H1 (cell line): ENCODE results near the gene ZW10. TPM values are rescaled to one million over a fixed set of nuclear protein-coding genes. Genes with fewer than 3 reads are reported as not detected.

ENCODE experiments used
- NRF1 ChIP-seq: IDR thresholded peaks from 2 replicates; pipeline ENCODE4 v1.6.1; 2011; ENCODE audit warnings: mild to moderate bottlenecking, low read depth, low read length, improper control_type of control experiment
- PHF8 ChIP-seq: fragments of 200-600 bp; sonication (generic); conservative IDR thresholded peaks from 2 replicates; pipeline ENCODE4 v1.7.1; 2012; ENCODE audit warnings: low read depth, mild to moderate bottlenecking, inconsistent platforms, low read length, moderate library complexity
- RXRA ChIP-seq: IDR thresholded peaks from 2 replicates; pipeline ENCODE4 v1.6.1; 2011; ENCODE audit warnings: low read depth, mild to moderate bottlenecking, low read length, moderate library complexity; ENCODE audit not compliant: insufficient read depth
- polyA plus RNA-seq, 7 experiments: library from polyadenylated mRNA; depleted of rRNA in 3 of 7; stranded (reverse) in 5 of 7; unstranded in 2 of 7; fragments of >200 nt in 5 of 7; fragments of 200-250 nt in 2 of 7; gene quantifications; 1 replicate in 5 of 7; 2 replicates in 1 of 7; 4 replicates in 1 of 7; pipeline versions ENCODE4 v1.2.1 to v1.2.3, GENCODE V29; 2011 to 2013; ENCODE audit warnings: missing spikeins in 2 of 7, mixed read lengths in 2 of 7
- total RNA-seq: library from RNA; stranded (reverse); fragmentation: NEBNext Ultra II Directional; extraction: Animal tissue kit (Norgen Biotek cat#: 25700); gene quantifications from 2 replicates; pipeline ENCODE4 v1.2.1, GENCODE V29; 2021

Gene ZW10
- total and polyA plus RNA-seq, 2 of the 8 experiments (the other 6 are each of a cell fraction or from before 2014, with no cell fraction given), result 9.0 to 25.3 TPM

- TF ChIP-seq NRF1, result no peak
- TF ChIP-seq PHF8, result no peak
- no peak for TF ChIP-seq RXRA
These were observed 62.5 kb downstream of the ZW10 start (continued) for GRCh38 chr11:113710989-113711388.
